Lung (tissue), 12 donors: ENCODE measurements around the gene CD79A. TPM values are rescaled to one million over a fixed set of nuclear protein-coding genes. Genes with fewer than 3 reads are reported as not detected.

Experiments
- ATAC-seq: fragments of 200-7000 bp; cut with Tn5 transposase; one replicate; pipeline ENCODE4 v1.9.1; 2020; ENCODE audit warnings: moderate number of reproducible peaks; ENCODE audit not compliant: insufficient read depth, low FRiP score
- DNase-seq, 3 donors: peaks; one replicate each; pipeline ENCODE4 v3.0.0-alpha.2; 2013 to 2017
- H3K27ac ChIP-seq, 2 donors: one replicate each; pipeline ENCODE4 v1.5.1; 2013; ENCODE audit warnings: mild to moderate bottlenecking in 2 of 2, moderate library complexity in 2 of 2, control low read depth in 1 of 2, inconsistent platforms in 1 of 2, low read depth in 1 of 2, low read length in 1 of 2
- H3K27me3 ChIP-seq, 3 donors: one replicate each; pipeline ENCODE4 v1.5.1; 2013; ENCODE audit warnings: low read length in 2 of 3; ENCODE audit not compliant: control insufficient read depth in 3 of 3, insufficient read depth in 3 of 3
- H3K36me3 ChIP-seq, 4 donors: one replicate each; pipeline ENCODE4 v1.5.1; 2013; ENCODE audit warnings: low read length in 4 of 4, mild to moderate bottlenecking in 1 of 4, moderate library complexity in 1 of 4; ENCODE audit not compliant: control insufficient read depth in 4 of 4, insufficient read depth in 4 of 4
- H3K4me1 ChIP-seq, 5 donors: one replicate each; pipeline ENCODE4 v1.5.1; 2013; ENCODE audit warnings: low read length in 5 of 5, mild to moderate bottlenecking in 2 of 5, moderate library complexity in 1 of 5; ENCODE audit not compliant: control insufficient read depth in 5 of 5, insufficient read depth in 5 of 5
- H3K4me3 ChIP-seq: one replicate; pipeline ENCODE4 v1.5.1; 2013; ENCODE audit warnings: mild to moderate bottlenecking, control low read depth, moderate library complexity
- H3K9ac ChIP-seq, 2 donors: one replicate each; pipeline ENCODE4 v1.5.1; 2013; ENCODE audit warnings: low read length in 2 of 2, control low read depth in 1 of 2; ENCODE audit not compliant: insufficient read depth in 1 of 2
- H3K9me3 ChIP-seq, 4 donors: one replicate each; pipeline ENCODE4 v1.5.1; 2013; ENCODE audit warnings: low read length in 3 of 4, mild to moderate bottlenecking in 1 of 4, moderate library complexity in 1 of 4; ENCODE audit not compliant: control insufficient read depth in 4 of 4, insufficient read depth in 3 of 4
- CTCF ChIP-seq: IDR thresholded peaks from 2 replicates; pipeline ENCODE4 v1.5.1; 2012; ENCODE audit warnings: mild to moderate bottlenecking; ENCODE audit errors: control extremely low read depth, extremely low read depth
- WGBS, 2 donors: extraction: QIAGEN DNeasy Blood & Tissue Kit; methylation state at CpG; one replicate each; pipeline ENCODE4 v1.1.7; 2013; 5-methylcytosine and 5-hydroxymethylcytosine counted together
- polyA plus RNA-seq, 2 donors: library from polyadenylated mRNA; stranded (reverse); fragments of 200-250 nt; gene quantifications; one replicate each; pipeline ENCODE4 v1.2.1, GENCODE V29; 2013
- total RNA-seq, 2 donors: library from RNA; depleted of rRNA in 1 of 2; stranded (reverse); fragments of >200 nt in 1 of 2; gene quantifications; one replicate each; pipeline ENCODE4 v1.2.1, GENCODE V29; 2014 to 2021
- donor health status: control.
- donor health status: control.
- donor health status: Bipolar disorder and iron deficiency.
- donor health status: healthy.
- donor health status: DM: yes; HTN: yes; CAD: no.

CD79A gene
- total and polyA plus RNA-seq, 4 donors: 1.4 to 14.8 (median 5.9) TPM

- Histone ChIP-seq H3K36me3 (no peaks in the 10 kb centered on the region), H3K9ac (no peak overlapping the region), H3K4me1 (peaks cover 0 to 3% (median 0%) of the 10 kb centered on the region in 5 donors), H3K4me3 (no peak overlapping the region), H3K9me3 (peaks cover 0 to 11% (median 0%) of the 10 kb centered on the region in 4 donors), H3K27me3 (peaks cover 0 to 91% (median 71%) of the 10 kb centered on the region in 3 donors), H3K27ac (no peak overlapping the region)
- no peak for TF ChIP-seq CTCF
- ATAC-seq: no peak
- no peak for DNase-seq
- 5 to 6% methylated on average over 38 of the region's 38 CpGs for WGBS, 2 donors
These were observed 38.1 kb downstream of the CD79A start for GRCh38 chr19:41915021-41915775.

GRCh38 chr19:41915776-41916414 is 38.8 kb downstream of the CD79A start:
- H3K27ac ChIP-seq: no peak overlapping the region
- DNase-seq: no peak
- peaks cover 0 to 15% (median 0%) of the 10 kb centered on the region in 4 donors for H3K9me3 ChIP-seq
- TF ChIP-seq CTCF: no peak
- H3K4me3 ChIP-seq: no peak overlapping the region
- ATAC-seq: no peak
- H3K27me3 ChIP-seq: peaks cover 0 to 94% (median 71%) of the 10 kb centered on the region in 3 donors
- H3K36me3 ChIP-seq: no peaks in the 10 kb centered on the region
- H3K4me1 ChIP-seq: peaks cover 0 to 3% (median 0%) of the 10 kb centered on the region in 5 donors
- H3K9ac ChIP-seq: no peak overlapping the region
- 29 to 42% methylated on average over 26 to 27 of the region's 27 CpGs for WGBS, 2 donors

GRCh38 chr19:41917676-41918075 is 40.6 kb downstream of the CD79A start:
- Histone ChIP-seq H3K27me3 (peaks cover under 1 to 94% (median 71%) of the 10 kb centered on the region in 3 donors), H3K4me3 (no peak overlapping the region), H3K9me3 (peaks cover 0 to 15% (median 0%) of the 10 kb centered on the region in 4 donors), H3K9ac (no peak overlapping the region), H3K4me1 (peaks cover 0 to 3% (median 0%) of the 10 kb centered on the region in 5 donors), H3K27ac (no peak overlapping the region), H3K36me3 (no peaks in the 10 kb centered on the region)
- no peak for ATAC-seq
- no peak for TF ChIP-seq CTCF
- WGBS, 2 donors: 62 to 63% methylated on average over 12 of the region's 12 CpGs
- no peak for DNase-seq
